ENCODE data around the gene DCP1B. TPM values are rescaled to one million over a fixed set of nuclear protein-coding genes. Genes with fewer than 3 reads are reported as not detected.
A peak's percentile ranks its signal among the peaks of the same experiment; 100 is the strongest.

The DCP1B gene
- total RNA-seq, 1 experiment from 2014 or later: 4.8 TPM

DNA sequence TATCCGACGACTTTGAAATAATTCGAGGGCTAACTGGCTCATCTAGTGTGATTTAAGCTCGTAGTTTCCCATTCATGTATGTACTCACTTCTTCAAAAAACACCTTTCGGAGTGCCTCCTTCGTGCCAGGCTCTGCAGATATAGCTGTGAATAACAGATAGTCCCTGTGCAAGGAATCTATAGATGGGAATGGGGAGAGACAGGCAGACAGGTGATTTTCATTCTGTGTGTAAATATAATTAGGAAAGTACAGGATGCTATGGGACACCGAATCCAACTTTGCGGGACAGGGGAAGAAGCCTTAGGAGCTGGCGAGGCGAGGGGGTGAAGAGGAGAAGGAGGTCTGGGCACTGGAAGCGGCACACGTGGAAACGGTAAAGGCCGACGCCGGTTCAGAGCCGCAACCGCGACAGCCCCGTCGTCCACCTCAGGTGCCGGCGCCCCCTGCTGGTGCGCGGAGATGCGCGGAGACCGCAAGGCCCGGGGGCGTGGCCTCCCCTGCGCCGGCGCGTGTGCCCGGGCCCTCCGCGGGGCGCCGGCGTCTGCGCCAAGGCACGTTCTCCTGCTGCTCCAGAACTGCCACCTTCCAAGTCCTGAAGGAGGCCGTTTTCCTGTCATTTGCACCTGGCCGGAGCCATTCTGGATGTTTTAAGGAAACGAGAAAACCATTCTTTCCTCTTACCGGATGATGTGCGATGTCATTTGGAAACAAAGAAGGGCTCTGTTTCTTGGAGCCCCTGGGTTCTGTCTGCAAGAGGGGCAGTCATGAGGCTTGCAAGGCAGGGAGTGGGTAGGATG lies 30.6 kb upstream of the DCP1B start:
- in situ Hi-C loops (cut with HindIII; ENCODE audit: low pct_unique_long_range_greater_than_20kb, low sequenced_read_pairs): no loop called here
- TF ChIP-seq, protein P1, sequence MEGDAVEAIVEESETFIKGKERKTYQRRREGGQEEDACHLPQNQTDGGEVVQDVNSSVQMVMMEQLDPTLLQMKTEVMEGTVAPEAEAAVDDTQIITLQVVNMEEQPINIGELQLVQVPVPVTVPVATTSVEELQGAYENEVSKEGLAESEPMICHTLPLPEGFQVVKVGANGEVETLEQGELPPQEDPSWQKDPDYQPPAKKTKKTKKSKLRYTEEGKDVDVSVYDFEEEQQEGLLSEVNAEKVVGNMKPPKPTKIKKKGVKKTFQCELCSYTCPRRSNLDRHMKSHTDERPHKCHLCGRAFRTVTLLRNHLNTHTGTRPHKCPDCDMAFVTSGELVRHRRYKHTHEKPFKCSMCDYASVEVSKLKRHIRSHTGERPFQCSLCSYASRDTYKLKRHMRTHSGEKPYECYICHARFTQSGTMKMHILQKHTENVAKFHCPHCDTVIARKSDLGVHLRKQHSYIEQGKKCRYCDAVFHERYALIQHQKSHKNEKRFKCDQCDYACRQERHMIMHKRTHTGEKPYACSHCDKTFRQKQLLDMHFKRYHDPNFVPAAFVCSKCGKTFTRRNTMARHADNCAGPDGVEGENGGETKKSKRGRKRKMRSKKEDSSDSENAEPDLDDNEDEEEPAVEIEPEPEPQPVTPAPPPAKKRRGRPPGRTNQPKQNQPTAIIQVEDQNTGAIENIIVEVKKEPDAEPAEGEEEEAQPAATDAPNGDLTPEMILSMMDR (IDR thresholded peaks at IDR 0.05): peak; percentile 94
- no peak for TF ChIP-seq SIN3A (IDR thresholded peaks at IDR 0.05; ENCODE audit: borderline replicate concordance, insufficient read depth, low read depth, low read length)
- no TSS peak for BruUV-seq (replicated peaks)
- H3K36me3 ChIP-seq (ENCODE audit: control insufficient read depth, insufficient read depth, low read length): no peaks in the 10 kb centered on the region
- peak; percentile 4 for DNase-seq (ENCODE audit: low read depth, low spot score)
- intact Hi-C loops (cut with micrococcal nuclease; ENCODE audit: unreplicated experiment): no loop called here
- H3K27me3 ChIP-seq (ENCODE audit: control insufficient read depth, insufficient read depth, low read length): peaks cover 31% of the 10 kb centered on the region
- CTCF ChIA-PET: no interaction called here
- no peak overlapping the region for H3K27ac ChIP-seq (ENCODE audit: low read length)
- POLR2A ChIA-PET: no interaction called here
- ATAC-seq: peak; percentile 98
- no peaks in the 10 kb centered on the region; the same call in 1 of the 2 replicates for H3K4me1 ChIP-seq (ENCODE audit: control insufficient read depth, insufficient read depth, low read length)
- H3K9me3 ChIP-seq (ENCODE audit: control insufficient read depth, insufficient read depth, low read depth, low read length): no peaks in the 10 kb centered on the region
- peak overlapping the region; percentile 32 to 56 for H3K4me3 ChIP-seq (ENCODE audit: low read depth in 2 of 2, low read length in 2 of 2)

DNA sequence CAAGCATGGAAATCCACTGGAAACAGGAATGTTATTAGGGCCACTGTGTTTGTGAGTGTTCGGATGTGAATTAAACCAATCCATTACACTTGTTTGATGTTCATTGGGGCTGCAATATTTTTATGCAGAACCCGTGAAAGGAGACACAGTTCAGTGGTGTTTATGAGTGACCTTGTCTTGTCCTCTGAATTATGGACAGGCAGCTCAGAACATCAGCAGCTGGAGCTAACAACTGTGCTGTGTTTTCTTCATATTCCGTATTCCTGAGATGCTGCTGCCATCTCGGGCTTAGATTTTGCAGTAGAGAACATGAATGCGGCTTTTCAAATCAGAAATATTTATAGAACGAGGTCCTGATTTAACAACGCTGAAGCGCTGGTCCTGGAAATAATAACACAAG lies 28.2 kb upstream of the DCP1B start:
- DNase-seq (ENCODE audit: low read depth, low spot score) (no peak), ATAC-seq (no peak)
- in situ Hi-C loops (cut with HindIII; ENCODE audit: low pct_unique_long_range_greater_than_20kb, low sequenced_read_pairs) (no loop called here), intact Hi-C loops (cut with micrococcal nuclease; ENCODE audit: unreplicated experiment) (no loop called here)
- no peaks in the 10 kb centered on the region for H3K9me3 ChIP-seq (ENCODE audit: control insufficient read depth, insufficient read depth, low read depth, low read length)
- no peak overlapping the region for H3K4me3 ChIP-seq (ENCODE audit: low read depth in 2 of 2, low read length in 2 of 2)
- TF ChIP-seq, protein P1 (IDR thresholded peaks at IDR 0.05): no peak
- TF ChIP-seq, protein P2, sequence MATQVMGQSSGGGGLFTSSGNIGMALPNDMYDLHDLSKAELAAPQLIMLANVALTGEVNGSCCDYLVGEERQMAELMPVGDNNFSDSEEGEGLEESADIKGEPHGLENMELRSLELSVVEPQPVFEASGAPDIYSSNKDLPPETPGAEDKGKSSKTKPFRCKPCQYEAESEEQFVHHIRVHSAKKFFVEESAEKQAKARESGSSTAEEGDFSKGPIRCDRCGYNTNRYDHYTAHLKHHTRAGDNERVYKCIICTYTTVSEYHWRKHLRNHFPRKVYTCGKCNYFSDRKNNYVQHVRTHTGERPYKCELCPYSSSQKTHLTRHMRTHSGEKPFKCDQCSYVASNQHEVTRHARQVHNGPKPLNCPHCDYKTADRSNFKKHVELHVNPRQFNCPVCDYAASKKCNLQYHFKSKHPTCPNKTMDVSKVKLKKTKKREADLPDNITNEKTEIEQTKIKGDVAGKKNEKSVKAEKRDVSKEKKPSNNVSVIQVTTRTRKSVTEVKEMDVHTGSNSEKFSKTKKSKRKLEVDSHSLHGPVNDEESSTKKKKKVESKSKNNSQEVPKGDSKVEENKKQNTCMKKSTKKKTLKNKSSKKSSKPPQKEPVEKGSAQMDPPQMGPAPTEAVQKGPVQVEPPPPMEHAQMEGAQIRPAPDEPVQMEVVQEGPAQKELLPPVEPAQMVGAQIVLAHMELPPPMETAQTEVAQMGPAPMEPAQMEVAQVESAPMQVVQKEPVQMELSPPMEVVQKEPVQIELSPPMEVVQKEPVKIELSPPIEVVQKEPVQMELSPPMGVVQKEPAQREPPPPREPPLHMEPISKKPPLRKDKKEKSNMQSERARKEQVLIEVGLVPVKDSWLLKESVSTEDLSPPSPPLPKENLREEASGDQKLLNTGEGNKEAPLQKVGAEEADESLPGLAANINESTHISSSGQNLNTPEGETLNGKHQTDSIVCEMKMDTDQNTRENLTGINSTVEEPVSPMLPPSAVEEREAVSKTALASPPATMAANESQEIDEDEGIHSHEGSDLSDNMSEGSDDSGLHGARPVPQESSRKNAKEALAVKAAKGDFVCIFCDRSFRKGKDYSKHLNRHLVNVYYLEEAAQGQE (IDR thresholded peaks at IDR 0.05; ENCODE audit: insufficient read depth in 1 of 2, low read depth in 2 of 2, low read length in 1 of 2): no peak
- TF ChIP-seq POLR2AphosphoS5 (IDR thresholded peaks at IDR 0.05; ENCODE audit: low read depth, low read length) (no peak), SIN3A (IDR thresholded peaks at IDR 0.05; ENCODE audit: borderline replicate concordance, insufficient read depth, low read depth, low read length) (no peak), TCF7L2 (IDR thresholded peaks at IDR 0.05; ENCODE audit: low read depth, low read length) (no peak)
- H3K4me1 ChIP-seq (ENCODE audit: control insufficient read depth, insufficient read depth, low read length): no peaks in the 10 kb centered on the region; the same call in 1 of the 2 replicates
- no TSS peak for BruUV-seq (replicated peaks)
- no peak overlapping the region for H3K27ac ChIP-seq (ENCODE audit: low read length)
- H3K27me3 ChIP-seq (ENCODE audit: control insufficient read depth, insufficient read depth, low read length): peaks cover 22% of the 10 kb centered on the region
- H3K36me3 ChIP-seq (ENCODE audit: control insufficient read depth, insufficient read depth, low read length): no peaks in the 10 kb centered on the region
- POLR2A ChIA-PET: no interaction called here
- CTCF ChIA-PET: no interaction called here
